GM12891 (cell line): ENCODE data around the gene DNMT3L. TPM values are rescaled to one million over a fixed set of nuclear protein-coding genes. Genes with fewer than 3 reads are reported as not detected.
"Not testable (repeated sequence)": the region's sequence is repeated elsewhere in the genome, so short reads cannot be mapped to it uniquely, and the experiment has no call there.

Experiments
- DNase-seq: peaks from one replicate; pipeline ENCODE4 v3.0.0; 2011; ENCODE audit warnings: low spot score; ENCODE audit not compliant: insufficient read length
- FAIRE-seq: peaks from 2 replicates; lab custom pipeline; 2011; peaks lifted over from hg19 to GRCh38; lab: Jason Lieb, UNC
- PAX5 ChIP-seq: IDR thresholded peaks from 2 replicates; pipeline ENCODE4 v1.6.1; 2011; ENCODE audit warnings: low read length, moderate library complexity, mild to moderate bottlenecking; ENCODE audit not compliant: insufficient read depth, severe bottlenecking
- POLR2A ChIP-seq: IDR thresholded peaks from 2 replicates; pipeline ENCODE4 v1.6.1; 2011; ENCODE audit warnings: low read depth, low read length, control low read depth
- POLR2AphosphoS5 ChIP-seq: IDR thresholded peaks from 2 replicates; pipeline ENCODE4 v1.6.1; 2011; ENCODE audit warnings: low read depth, low read length, control low read depth
- POU2F2 ChIP-seq: IDR thresholded peaks from 2 replicates; pipeline ENCODE4 v1.6.1; 2011; ENCODE audit warnings: low read depth, mild to moderate bottlenecking, control low read depth, low read length, moderate library complexity
- SPI1 ChIP-seq: IDR thresholded peaks from 2 replicates; pipeline ENCODE4 v1.6.1; 2011; ENCODE audit warnings: low read depth, low read length, control low read depth
- TAF1 ChIP-seq: IDR thresholded peaks from 2 replicates; pipeline ENCODE4 v1.6.1; 2011; ENCODE audit warnings: low read depth, low read length, control low read depth
- polyA plus RNA-seq: library from polyadenylated mRNA; unstranded; fragments of >200 nt; gene quantifications from one replicate; pipeline ENCODE4 v1.2.1, GENCODE V29; 2012; ENCODE audit warnings: low read depth, missing spikeins, inconsistent platforms; ENCODE audit not compliant: missing spikeins

Gene DNMT3L
- not detected for polyA plus RNA-seq

DNA sequence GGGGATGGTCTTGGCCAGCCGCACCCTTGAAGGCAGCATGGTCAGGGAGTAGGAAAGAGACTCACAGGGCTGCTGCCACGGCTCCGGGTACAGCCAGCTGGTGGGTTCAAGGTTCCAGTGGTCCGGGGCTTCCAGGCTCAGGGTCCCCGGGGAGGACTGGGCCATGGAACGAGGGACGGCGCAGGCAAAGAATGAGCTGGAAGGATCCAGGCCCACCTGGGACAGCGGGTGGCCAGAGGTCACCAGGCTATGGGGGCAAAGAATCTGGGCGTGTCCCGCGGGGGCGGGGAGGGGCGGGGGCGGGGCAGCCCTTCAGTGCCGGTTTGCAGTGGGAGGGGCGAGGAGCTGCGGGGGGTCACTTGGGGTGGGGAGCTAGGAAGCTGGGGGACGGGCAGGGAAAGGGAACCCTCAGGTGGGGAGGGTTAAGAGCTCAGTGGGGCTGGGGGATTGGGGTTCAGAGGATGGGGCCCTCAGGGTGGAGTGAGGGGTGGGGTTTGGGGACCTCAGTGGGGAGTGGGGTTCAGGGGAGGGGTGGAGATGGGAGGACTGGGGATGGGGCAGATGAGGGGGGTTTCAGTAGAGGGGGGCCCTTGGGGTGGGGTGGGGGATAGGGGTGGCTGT is at the start of gene DNMT3L:
TSS of gene DNMT3L (minus strand) at position 223 of the 621 bp plus-strand sequence. CDS start 638 bp downstream, outside the sequence.
- no peak for FAIRE-seq

DNA sequence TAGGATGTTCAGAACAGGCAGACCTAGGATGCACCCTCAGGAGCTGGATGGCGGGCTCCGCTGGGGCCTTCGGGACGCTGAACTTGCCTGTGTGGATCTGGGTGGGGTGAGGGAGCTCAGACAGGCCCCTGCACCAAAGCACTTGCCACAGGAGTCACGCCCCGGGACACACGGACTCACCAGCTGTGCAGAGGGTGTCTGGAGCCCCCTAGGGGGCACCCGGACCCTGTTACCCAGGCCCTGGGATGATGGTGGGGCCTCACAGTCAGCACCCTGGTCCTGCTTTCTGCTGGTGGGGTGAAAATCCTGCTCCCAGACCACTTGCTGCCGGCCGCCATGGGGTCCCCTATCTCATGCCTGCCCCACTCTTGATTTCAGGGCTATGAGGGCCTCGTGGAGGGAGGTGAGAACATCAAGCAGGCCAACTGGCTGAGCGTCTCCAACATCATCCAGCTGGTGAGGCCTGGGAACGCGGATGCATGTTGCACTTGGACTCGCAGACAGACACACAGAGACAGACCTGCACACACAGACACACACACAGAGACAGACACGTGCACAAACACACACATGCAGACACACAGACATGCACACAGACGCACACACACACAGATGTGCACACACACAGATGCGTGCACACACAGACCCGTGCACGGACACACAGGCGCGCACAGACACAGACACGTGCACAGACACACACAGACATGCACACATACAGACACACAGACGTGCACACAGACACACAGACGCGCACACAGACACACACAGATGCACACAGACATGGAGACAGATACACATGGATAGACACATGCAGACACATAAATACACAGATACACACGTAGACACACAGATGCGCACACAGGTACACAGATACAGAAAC is 49.2 kb upstream of the DNMT3L start:
- TF ChIP-seq TAF1 (no peak), PAX5 (no peak), POLR2AphosphoS5 (no peak; the same call in 1 of the 2 replicates), POU2F2 (peak; percentile 32; the same call in 1 of the 2 replicates), SPI1 (no peak)
- FAIRE-seq: peak; percentile 62
- no peak for DNase-seq

More for the DNA sequence above, at the start of gene DNMT3L:
- TF ChIP-seq POLR2A: no peak
- no peak for TF ChIP-seq TAF1
- no peak for TF ChIP-seq PAX5
- TF ChIP-seq POU2F2: no peak
- no peak for TF ChIP-seq SPI1
- no peak for TF ChIP-seq POLR2AphosphoS5
- no peak for DNase-seq

DNA sequence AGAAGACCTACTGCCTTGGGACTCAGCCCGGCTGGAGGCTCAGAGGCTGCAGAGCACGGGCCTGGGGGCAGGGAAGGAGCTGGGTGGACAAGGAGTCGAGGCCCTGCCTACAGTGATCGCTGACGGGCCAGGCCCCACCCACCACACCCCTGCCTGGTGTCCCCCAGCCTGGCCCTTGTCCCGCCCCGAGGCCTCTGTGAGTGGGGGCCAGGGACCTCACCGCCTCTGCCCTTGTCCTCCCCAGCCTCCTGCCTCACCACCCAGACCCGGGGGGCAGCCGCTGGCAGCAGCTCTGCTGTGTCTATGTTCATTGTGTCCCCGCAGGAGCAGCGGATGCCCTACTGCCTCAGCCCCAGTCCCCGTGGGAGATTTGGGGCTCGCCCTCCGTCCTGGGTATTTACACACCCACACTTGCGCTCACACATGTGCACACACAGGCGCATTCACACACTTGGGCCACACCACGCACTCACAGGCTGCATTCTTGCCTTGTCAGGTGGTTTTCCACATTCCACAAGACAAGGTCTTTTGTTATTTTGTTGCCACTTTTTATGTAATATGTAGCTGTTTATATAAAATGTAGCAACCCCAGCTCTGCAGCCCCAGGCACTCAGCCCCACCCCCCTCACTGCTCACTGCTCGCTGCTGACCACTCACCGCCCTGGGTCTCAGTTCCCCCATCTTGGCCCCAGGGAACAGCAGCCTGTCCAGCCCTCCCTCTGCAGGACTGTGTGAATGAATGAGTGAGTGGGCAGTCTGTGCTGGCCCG is 45.4 kb upstream of the DNMT3L start:
- FAIRE-seq (no peak), DNase-seq (no peak)
- no peak for TF ChIP-seq SPI1

DNA sequence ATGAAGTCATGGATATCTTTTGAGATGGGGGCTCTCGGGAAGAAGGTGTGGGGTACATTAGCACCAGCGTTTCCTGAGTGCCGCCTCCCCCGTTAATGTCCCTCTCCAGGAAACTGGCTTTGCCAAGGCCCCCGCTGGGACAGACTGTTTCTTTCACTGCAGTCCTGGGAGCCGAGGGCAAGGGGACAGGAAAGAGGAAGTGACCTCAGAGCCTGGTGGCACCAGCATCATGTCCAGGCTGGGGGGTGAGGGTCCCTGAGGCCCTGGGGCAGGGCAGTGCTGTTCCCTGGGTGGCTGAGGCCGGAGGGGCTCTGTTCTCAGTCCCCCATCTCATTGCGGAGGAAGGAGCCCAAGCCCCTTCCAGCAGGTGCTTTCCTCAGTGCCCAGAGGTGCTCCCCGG is 44.0 kb upstream of the DNMT3L start:
- no peak for DNase-seq
- no peak for FAIRE-seq
- TF ChIP-seq POLR2AphosphoS5: no peak
- TF ChIP-seq SPI1: peak; percentile 43
- no peak for TF ChIP-seq TAF1
- TF ChIP-seq PAX5: no peak
- TF ChIP-seq POLR2A: no peak

DNA sequence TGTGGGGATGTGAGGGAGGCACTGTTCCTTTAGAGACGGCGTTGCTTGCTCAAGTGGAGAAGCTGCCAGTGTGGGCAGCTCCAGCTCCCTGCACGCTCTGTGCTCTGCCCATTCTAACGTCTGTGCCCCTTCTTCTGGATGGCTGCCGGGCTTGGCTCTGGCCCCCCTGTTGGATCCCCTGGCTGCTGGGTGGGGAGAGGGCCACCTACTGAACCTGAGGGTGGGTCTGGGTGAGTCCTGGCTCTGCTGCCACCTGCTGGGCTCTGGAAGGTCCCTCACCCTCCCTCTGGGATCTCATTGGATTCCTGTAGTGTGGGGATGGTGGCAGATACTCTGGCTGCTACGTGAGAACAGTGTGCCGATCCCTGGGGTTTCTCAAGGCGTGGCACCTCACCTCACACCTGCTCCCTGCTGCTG is 43.2 kb upstream of the DNMT3L start:
- peak; percentile 66 for DNase-seq
- TF ChIP-seq TAF1 (no peak), POLR2AphosphoS5 (no peak), POU2F2 (no peak), PAX5 (no peak), SPI1 (no peak)
- FAIRE-seq: peak; percentile 52

DNA sequence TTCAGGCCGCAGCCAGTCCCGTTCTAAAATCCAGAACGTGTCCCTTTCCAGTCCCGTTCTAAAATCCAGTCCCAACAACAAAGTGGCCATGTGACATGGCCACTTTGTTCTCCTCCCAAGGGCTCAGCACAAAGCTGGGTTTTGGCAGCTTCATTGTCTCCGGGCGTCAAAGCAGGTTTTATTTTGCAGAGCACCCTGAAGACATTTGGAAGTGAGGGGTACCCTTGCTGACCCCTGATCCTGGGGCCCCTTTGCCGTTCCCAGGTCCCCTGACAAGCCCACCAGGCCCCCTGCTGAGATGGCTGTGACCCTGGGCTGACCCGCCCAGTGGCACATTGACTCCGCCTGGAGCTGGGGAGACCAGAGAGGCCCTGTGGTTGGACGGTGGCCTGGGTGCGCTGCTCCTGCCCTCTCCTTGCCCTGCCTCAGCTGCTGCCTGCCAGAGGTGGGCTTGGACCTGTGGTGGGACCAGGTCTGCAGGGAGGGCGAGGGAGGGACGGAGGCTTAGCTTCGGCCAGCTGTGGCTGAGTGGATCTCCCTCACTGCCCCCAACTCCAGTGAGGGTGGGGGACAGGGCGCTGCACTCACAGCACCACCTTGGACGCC is 42.4 kb upstream of the DNMT3L start:
- FAIRE-seq: no peak
- no peak for DNase-seq
- no peak for TF ChIP-seq TAF1
- no peak for TF ChIP-seq SPI1
- no peak for TF ChIP-seq POLR2AphosphoS5
- TF ChIP-seq POU2F2: no peak
- no peak for TF ChIP-seq PAX5
- TF ChIP-seq POLR2A: no peak

DNA sequence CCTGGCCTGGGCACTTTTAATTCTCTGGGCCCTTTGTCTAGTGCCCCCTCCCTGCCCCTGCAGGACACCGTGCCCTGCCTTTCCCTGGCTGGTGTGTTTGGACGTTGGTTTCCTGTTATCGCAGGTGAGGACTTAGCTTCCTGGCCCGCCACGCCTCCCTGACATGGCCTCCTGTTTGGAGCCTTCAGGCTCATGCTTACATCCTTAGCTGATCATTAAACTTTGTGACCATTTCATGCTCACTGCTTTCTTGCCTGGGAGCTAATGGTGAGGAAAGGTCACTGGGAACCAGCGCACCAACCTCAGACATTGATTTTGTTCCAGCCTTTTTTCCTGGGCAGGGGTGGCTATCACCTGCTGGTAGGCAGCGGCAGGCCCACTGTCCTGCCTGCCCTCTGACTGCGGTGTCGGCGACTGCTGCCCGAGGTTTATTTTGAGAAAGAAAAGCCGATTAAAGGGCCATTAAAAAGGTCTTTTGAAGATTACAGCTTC is 41.8 kb upstream of the DNMT3L start:
- TF ChIP-seq SPI1 (no peak), TAF1 (no peak), POU2F2 (no peak), PAX5 (no peak), POLR2AphosphoS5 (no peak), POLR2A (no peak)
- no peak for DNase-seq
- no peak for FAIRE-seq

DNA sequence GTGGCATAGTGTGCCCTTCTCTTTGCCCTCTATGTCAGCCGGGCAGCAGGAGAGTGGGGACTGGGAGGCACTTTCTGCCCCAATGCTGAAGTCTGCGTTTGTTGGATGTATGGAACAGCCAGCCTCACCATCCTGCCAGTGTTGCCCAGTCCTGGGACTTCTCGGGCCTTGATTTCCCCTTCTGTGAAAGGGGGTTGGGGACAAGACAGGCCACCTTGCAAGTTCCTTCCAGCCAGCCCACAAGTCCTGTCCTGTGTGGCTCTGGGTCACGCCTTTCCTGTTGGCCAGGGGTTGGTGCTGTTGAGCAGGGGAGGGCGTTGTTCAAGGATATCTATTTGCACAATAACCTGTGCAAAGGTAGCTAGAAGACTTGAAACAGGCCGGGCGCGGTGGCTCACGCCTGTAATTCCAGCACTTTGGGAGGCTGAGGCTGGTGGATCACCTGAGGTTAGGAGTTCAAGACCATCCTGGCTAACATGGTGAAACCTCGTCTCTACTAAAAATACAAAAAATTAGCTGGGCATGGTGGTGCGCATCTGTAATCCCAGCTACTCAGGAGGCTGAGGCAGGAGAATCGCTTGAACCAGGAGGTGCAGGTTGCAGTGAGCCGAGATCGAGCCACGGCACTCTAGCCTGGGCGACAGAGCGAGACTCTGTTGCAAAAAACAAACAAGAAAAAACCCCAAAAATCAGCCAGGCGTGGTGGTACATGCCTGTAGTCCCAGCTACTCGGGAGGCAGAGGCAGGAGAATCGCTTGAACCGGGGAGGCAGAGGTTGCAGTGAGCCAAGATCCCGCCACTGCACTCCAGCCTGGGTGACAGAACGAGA is 41.1 kb upstream of the DNMT3L start:
- not testable (repeated sequence) for FAIRE-seq, DNase-seq
